Activated CD4-positive, alpha-beta T cell treated with anti-CD3 and anti-CD28 coated beads, Interleukin-2, Interleukin-6, amounts not matched to agents 100 ng/mL and 50 ng/mL, durations not matched to agents 16 hours and 8 hours (primary cell): ENCODE data around the gene FZD4.
"Not testable (repeated sequence)": the region's sequence is repeated elsewhere in the genome, so short reads cannot be mapped to it uniquely, and the experiment has no call there.

Source experiments
- DNase-seq: peaks from one replicate; pipeline ENCODE4 v3.0.0-alpha.2; 2020

The FZD4 gene

GRCh38 chr11:86955361-86956120 is at the start of gene FZD4:
Gene FZD4 (minus strand): TSS chr11:86955395. CDS start chr11:86955085, 310 bp downstream.
- peak; percentile 72 for DNase-seq

GRCh38 chr11:87004281-87004680 is 49.1 kb upstream of the FZD4 start:
- DNase-seq, result not testable (repeated sequence)

GRCh38 chr11:87002918-87003317 is 47.7 kb upstream of the FZD4 start:
- peak; percentile 12 for DNase-seq

- no peak for DNase-seq
Measured at GRCh38 chr11:86999859-87000753, 44.9 kb upstream of the FZD4 start.

GRCh38 chr11:86999388-86999787 is 44.2 kb upstream of the FZD4 start:
- no peak for DNase-seq

GRCh38 chr11:86996953-86997570 is 41.9 kb upstream of the FZD4 start:
- DNase-seq, result no peak

- no peak for DNase-seq
Measured at GRCh38 chr11:86993031-86993430, 37.8 kb upstream of the FZD4 start.

GRCh38 chr11:86992340-86992739 is 37.1 kb upstream of the FZD4 start:
- DNase-seq, result not testable (repeated sequence)

- DNase-seq, result no peak
Measured at GRCh38 chr11:86991341-86991740, 36.1 kb upstream of the FZD4 start.

- no peak for DNase-seq
Measured at GRCh38 chr11:86990515-86990914, 35.3 kb upstream of the FZD4 start.

- DNase-seq, result no peak
Measured at GRCh38 chr11:86990031-86990430, 34.8 kb upstream of the FZD4 start.

GRCh38 chr11:86988351-86988881 is 33.2 kb upstream of the FZD4 start:
- no peak for DNase-seq

GRCh38 chr11:86987679-86988078 is 32.5 kb upstream of the FZD4 start:
- no peak for DNase-seq

- DNase-seq, result no peak
Measured at GRCh38 chr11:86984701-86985100, 29.5 kb upstream of the FZD4 start.

- DNase-seq, result no peak
Measured at GRCh38 chr11:86983021-86983488, 27.9 kb upstream of the FZD4 start.

- DNase-seq, result no peak
Measured at GRCh38 chr11:86981777-86982540, 26.8 kb upstream of the FZD4 start.

GRCh38 chr11:86980086-86980796 is 25.0 kb upstream of the FZD4 start:
- DNase-seq, result no peak

- peak; percentile 40 for DNase-seq
Measured at GRCh38 chr11:86978756-86979608, 23.8 kb upstream of the FZD4 start.

GRCh38 chr11:86978247-86978646 is 23.1 kb upstream of the FZD4 start:
- DNase-seq, result no peak

- DNase-seq, result no peak
Measured at GRCh38 chr11:86977441-86978050, 22.4 kb upstream of the FZD4 start.
